B cell (primary cell): ENCODE data around the gene DAD1. TPM values are rescaled to one million over a fixed set of nuclear protein-coding genes. Genes with fewer than 3 reads are reported as not detected.

ENCODE experiments used
- ATAC-seq: fragments of 200-7000 bp; cut with Tn5 transposase; one replicate; pipeline ENCODE4 v1.10.0; 2021; ENCODE audit warnings: low read depth, mild to moderate bottlenecking, moderate number of reproducible peaks, moderate library complexity
- CTCF ChIA-PET: fragments of 350-600 bp; sonication (Branson Sonifier 250); formaldehyde crosslinking; loops from one replicate; lab custom pipeline; 2021; ENCODE audit warnings: antibody characterized with exemption, inconsistent platforms; lab: Charles Lee
- POLR2A ChIA-PET: fragments of 350-600 bp; sonication (Branson Sonifier 250); formaldehyde crosslinking; loops from one replicate; lab custom pipeline; 2021; ENCODE audit warnings: antibody characterized with exemption; lab: Charles Lee
- DNase-seq: peaks from one replicate; pipeline ENCODE4 v3.0.0; 2013
- H2AFZ ChIP-seq: 2 replicates; pipeline ENCODE4 v1.6.1; 2012; ENCODE audit warnings: mild to moderate bottlenecking, low read depth, low read length; ENCODE audit not compliant: insufficient read depth, poor library complexity, severe bottlenecking
- H3K27ac ChIP-seq, 2 donors: 1 replicate in 1 of 2; 2 replicates in 1 of 2; pipeline ENCODE4 v1.5.1; 2012 to 2013; ENCODE audit warnings: low read length in 2 of 2, mild to moderate bottlenecking in 2 of 2, moderate library complexity in 1 of 2
- H3K27me3 ChIP-seq, 4 experiments: fragments of 200-600 bp in 1 of 4; sonication (generic) in 1 of 4; replicated peaks in 1 of 4; 1 replicate in 2 of 4; 2 replicates in 2 of 4; pipeline versions ENCODE4 v1.6.1 to v1.7.0; 2013 to 2016; ENCODE audit warnings: low read length in 3 of 4, mild to moderate bottlenecking in 2 of 4, mixed read lengths in 1 of 4, moderate library complexity in 1 of 4; ENCODE audit not compliant: insufficient read depth in 4 of 4, control insufficient read depth in 3 of 4; ENCODE audit errors: control extremely low read depth in 1 of 4
- H3K36me3 ChIP-seq, 2 experiments: replicated peaks in 1 of 2; 1 replicate in 1 of 2; 2 replicates in 1 of 2; pipeline versions ENCODE4 v1.6.1 to v1.7.1; 2013; ENCODE audit warnings: low read length in 1 of 2; ENCODE audit not compliant: insufficient read depth in 2 of 2, control insufficient read depth in 1 of 2; ENCODE audit errors: control extremely low read depth in 1 of 2, extremely low read depth in 1 of 2
- H3K4me1 ChIP-seq, 2 donors: fragments of 200-600 bp in 1 of 2; sonication (generic) in 1 of 2; 1 replicate in 1 of 2; 2 replicates in 1 of 2; pipeline versions ENCODE4 v1.5.1 to v1.6.1; 2013 to 2017; ENCODE audit warnings: low read length in 2 of 2; ENCODE audit not compliant: control insufficient read depth in 2 of 2, insufficient read depth in 2 of 2
- H3K4me2 ChIP-seq: replicated peaks from 2 replicates; pipeline ENCODE3; 2012; ENCODE audit warnings: mild to moderate bottlenecking, low read depth, low read length; ENCODE audit not compliant: poor library complexity, severe bottlenecking
- H3K4me3 ChIP-seq, 5 experiments: fragments of 200-600 bp in 1 of 5; sonication (generic) in 1 of 5; 1 replicate in 3 of 5; 2 replicates in 2 of 5; pipeline versions ENCODE4 v1.5.1 to v1.7.0; 2011 to 2016; ENCODE audit warnings: low read length in 4 of 5, mild to moderate bottlenecking in 4 of 5, low read depth in 2 of 5, control low read depth in 1 of 5, moderate library complexity in 1 of 5; ENCODE audit not compliant: insufficient read depth in 1 of 5; ENCODE audit errors: control extremely low read depth in 1 of 5, extremely low read depth in 1 of 5
- H3K79me2 ChIP-seq: fragments of 200-600 bp; sonication (generic); one replicate; pipeline ENCODE4 v1.6.0; 2016; ENCODE audit warnings: low read length; ENCODE audit not compliant: control insufficient read depth, insufficient read depth
- H3K9ac ChIP-seq: fragments of 200-600 bp; sonication (generic); 2 replicates; pipeline ENCODE4 v1.6.1; 2017; ENCODE audit warnings: mild to moderate bottlenecking, low read length, moderate library complexity
- H3K9me3 ChIP-seq, 3 donors: one replicate each; pipeline versions ENCODE4 v1.6.1 to v1.7.1; 2013; ENCODE audit warnings: low read length in 2 of 3; ENCODE audit not compliant: control insufficient read depth in 2 of 3, insufficient read depth in 1 of 3; ENCODE audit errors: control extremely low read depth in 1 of 3
- H4K20me1 ChIP-seq: 2 replicates; pipeline ENCODE4 v1.6.0; 2012; ENCODE audit warnings: mild to moderate bottlenecking, low read length; ENCODE audit not compliant: insufficient read depth, control insufficient read depth, poor library complexity, severe bottlenecking
- H3K27ac Mint-ChIP-seq: one replicate; pipeline ENCODE4 v1.8.0; 2021; ENCODE audit warnings: mixed read lengths
- H3K27me3 Mint-ChIP-seq: one replicate; pipeline ENCODE4 v1.8.0; 2021; ENCODE audit warnings: mixed read lengths
- H3K4me1 Mint-ChIP-seq: one replicate; pipeline ENCODE4 v1.8.0; 2021; ENCODE audit warnings: mixed read lengths
- H3K4me3 Mint-ChIP-seq: one replicate; pipeline ENCODE4 v1.8.0; 2021; ENCODE audit warnings: mixed read lengths
- H3K9me3 Mint-ChIP-seq: one replicate; pipeline ENCODE4 v1.8.0; 2022; ENCODE audit warnings: mixed read lengths; ENCODE audit not compliant: insufficient read depth
- CTCF ChIP-seq: fragments of 200-600 bp; IDR thresholded peaks from one replicate; pipeline ENCODE4 v1.8.0; 2022; ENCODE audit warnings: antibody characterized with exemption, mild to moderate bottlenecking
- EZH2 ChIP-seq: IDR thresholded peaks from 2 replicates; pipeline ENCODE4 v1.6.1; 2012; ENCODE audit warnings: borderline replicate concordance, low read depth, mild to moderate bottlenecking, moderate library complexity, low read length; ENCODE audit not compliant: insufficient read depth, poor library complexity, severe bottlenecking
- WGBS: methylation state at CpG from one replicate; pipeline ENCODE4 v1.1.5; 2013; ENCODE audit warnings: missing lambda C conversion rate; ENCODE audit not compliant: insufficient coverage; 5-methylcytosine and 5-hydroxymethylcytosine counted together
- intact Hi-C: fragments of 100-400 bp; cut with micrococcal nuclease; formaldehyde crosslinking; loops from one replicate; pipeline ENCODE4 v1.10.0; 2022
- polyA plus RNA-seq: library from polyadenylated mRNA; depleted of rRNA; stranded (reverse); fragments of >200 nt; gene quantifications from 2 replicates; pipeline ENCODE4 v1.2.3, GENCODE V29; 2012
- total RNA-seq, 2 donors: library from RNA; stranded (reverse); fragments of 120-200 nt in 1 of 2; gene quantifications; 1 replicate in 1 of 2; 2 replicates in 1 of 2; pipeline versions ENCODE4 v1.2.3 to v1.2.4, GENCODE V29; 2013 to 2022

Gene DAD1
- total and polyA plus RNA-seq, 2 donors (not counting 1 experiment from before 2014, with no cell fraction given) = 77.4 to 114 TPM

- H3K27ac ChIP-seq = peak overlapping the region; percentile 48 to 100
- peaks cover 91% of the 10 kb centered on the region for H3K4me1 Mint-ChIP-seq
- no peaks in the 10 kb centered on the region for H3K27me3 ChIP-seq
- no peaks in the 10 kb centered on the region for H3K9me3 Mint-ChIP-seq
- H3K36me3 ChIP-seq = peaks cover 0 to 2% of the 10 kb centered on the region in 2 experiments
- ChIA-PET POLR2A (no interaction called here), CTCF (interaction anchor here (1.9 to 8.5 kb wide), 3 partner anchors 15 to 168 kb away, joined by 6 to 323 read pairs (median 63); no protein-coding TSS in a partner anchor)
- H3K9me3 ChIP-seq = no peaks in the 10 kb centered on the region
- H3K9ac ChIP-seq = no peak overlapping the region
- WGBS = 89% methylated on average over 2 of the region's 5 CpGs
- H3K4me1 ChIP-seq = peaks cover 70 to 88% of the 10 kb centered on the region in 2 donors
- peak overlapping the region; percentile 24 for H2AFZ ChIP-seq
- no peak for DNase-seq
- H4K20me1 ChIP-seq = no peaks in the 10 kb centered on the region
- intact Hi-C loops = no loop called here
- peaks cover 3% of the 10 kb centered on the region for H3K27me3 Mint-ChIP-seq
- H3K4me3 ChIP-seq = no peak overlapping the region
- H3K79me2 ChIP-seq = no peaks in the 10 kb centered on the region
- no peak overlapping the region for H3K4me3 Mint-ChIP-seq
- H3K4me2 ChIP-seq = no peak overlapping the region
- H3K27ac Mint-ChIP-seq = peak overlapping the region; percentile 93
- no peak for ATAC-seq
- TF ChIP-seq CTCF (no peak), EZH2 (no peak)
These were observed 35.6 kb downstream of the DAD1 start for GRCh38 chr14:22553445-22553844.

DNA sequence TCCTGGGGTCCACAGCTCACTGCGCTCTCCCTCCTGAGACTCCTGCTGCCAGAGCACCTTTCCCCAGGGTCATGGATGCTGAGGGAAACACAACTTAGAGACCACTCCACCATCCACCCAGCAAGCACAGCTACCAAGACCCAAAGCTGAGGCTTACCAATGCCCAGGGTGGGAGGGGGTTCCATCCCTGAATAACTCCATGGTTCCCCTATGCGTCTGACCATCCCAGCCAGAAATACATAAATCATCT is 36.3 kb downstream of the DAD1 start:
- H3K9me3 ChIP-seq = no peaks in the 10 kb centered on the region
- H3K27ac ChIP-seq = peak overlapping the region in 1 of 2 donors; percentile 100
- TF ChIP-seq CTCF (no peak), EZH2 (no peak)
- no peaks in the 10 kb centered on the region for H4K20me1 ChIP-seq
- H3K4me2 ChIP-seq = no peak overlapping the region
- ChIA-PET CTCF (interaction anchor here (0.9 to 8.5 kb wide), 7 partner anchors 9 to 168 kb away, joined by 3 to 323 read pairs (median 5); no protein-coding TSS in a partner anchor), POLR2A (interaction anchor here (1.6 kb wide), 1 partner anchor 21 kb away, joined by 7 read pairs; no protein-coding TSS in a partner anchor)
- Mint-ChIP-seq H3K27ac (peak overlapping the region; percentile 93), H3K9me3 (no peaks in the 10 kb centered on the region), H3K27me3 (peaks cover 3% of the 10 kb centered on the region), H3K4me1 (peaks cover 92% of the 10 kb centered on the region), H3K4me3 (no peak overlapping the region)
- peaks cover 0 to 2% of the 10 kb centered on the region in 2 experiments for H3K36me3 ChIP-seq
- no peak overlapping the region for H2AFZ ChIP-seq
- no peak overlapping the region for H3K9ac ChIP-seq
- no peak for ATAC-seq
- H3K79me2 ChIP-seq = no peaks in the 10 kb centered on the region
- H3K4me1 ChIP-seq = peaks cover 63 to 81% of the 10 kb centered on the region in 2 donors
- no peak overlapping the region for H3K4me3 ChIP-seq
- no peak for DNase-seq
- WGBS = 86% methylated on average over 1 of the region's 2 CpGs
- intact Hi-C loops = no loop called here
- no peaks in the 10 kb centered on the region for H3K27me3 ChIP-seq
